AG10803 (cell line): ENCODE measurements around the gene SSC4D.
"Not testable (repeated sequence)": the region's sequence is repeated elsewhere in the genome, so short reads cannot be mapped to it uniquely, and the experiment has no call there.

Experiments used
- DNase-seq: peaks from one replicate; pipeline ENCODE4 v3.0.0; 2010; ENCODE audit warnings: low read depth
- H3K4me3 ChIP-seq: 2 replicates; pipeline ENCODE4 v1.5.1; 2011; ENCODE audit warnings: mild to moderate bottlenecking, low read length, control low read depth
- CTCF ChIP-seq: conservative IDR thresholded peaks from 2 replicates; pipeline ENCODE4 v1.5.1; 2011; ENCODE audit warnings: mild to moderate bottlenecking, low read length, control low read depth, inconsistent platforms

Gene SSC4D

GRCh38 chr7:76405738-76406137 is 3.8 kb downstream of the SSC4D start:
- no peak overlapping the region for H3K4me3 ChIP-seq
- no peak for TF ChIP-seq CTCF
- DNase-seq: no peak

GRCh38 chr7:76403780-76404494 is 5.6 kb downstream of the SSC4D start:
- H3K4me3 ChIP-seq: no peak overlapping the region
- DNase-seq: no peak
- TF ChIP-seq CTCF: no peak

- DNase-seq, H3K4me3 ChIP-seq: not testable (repeated sequence)
Observed at GRCh38 chr7:76403097-76403496, 6.4 kb downstream of the SSC4D start.

GRCh38 chr7:76400248-76400647 is 9.2 kb downstream of the SSC4D start:
- H3K4me3 ChIP-seq: no peak overlapping the region
- DNase-seq: no peak
- no peak for TF ChIP-seq CTCF

- peak; percentile 58 for DNase-seq
- TF ChIP-seq CTCF: no peak
- peak overlapping the region; percentile 65 for H3K4me3 ChIP-seq
Observed at GRCh38 chr7:76397409-76398183, 11.9 kb downstream of the SSC4D start.

GRCh38 chr7:76396864-76397263 is 12.6 kb downstream of the SSC4D start:
- peak overlapping the region; percentile 65; the same call in 1 of the 2 replicates for H3K4me3 ChIP-seq
- TF ChIP-seq CTCF: no peak

GRCh38 chr7:76395965-76396726 is 13.4 kb downstream of the SSC4D start:
- DNase-seq: no peak
- no peak for TF ChIP-seq CTCF
- no peak overlapping the region for H3K4me3 ChIP-seq

More at GRCh38 chr7:76396864-76397263, 12.6 kb downstream of the SSC4D start:
- no peak for DNase-seq

GRCh38 chr7:76395605-76395964 is 13.9 kb downstream of the SSC4D start:
- DNase-seq, H3K4me3 ChIP-seq: not testable (repeated sequence)
